Neuronal stem cell (in vitro differentiated cells): Measurements from ENCODE around the gene ZFYVE28.

Experiments
- DNase-seq: peaks from one replicate; pipeline ENCODE4 v3.0.0-alpha.2; 2013; ENCODE audit warnings: low spot score
- H2AFZ ChIP-seq: one replicate; pipeline ENCODE4 v1.6.1; 2013; ENCODE audit warnings: mild to moderate bottlenecking, low read length, inconsistent platforms
- H2AK5ac ChIP-seq: 2 replicates; pipeline ENCODE4 v1.6.1; 2013; ENCODE audit warnings: low read depth, mild to moderate bottlenecking, inconsistent platforms, low read length, moderate library complexity, mixed read lengths
- H2BK120ac ChIP-seq: 2 replicates; pipeline ENCODE4 v1.6.1; 2013; ENCODE audit warnings: low read depth, mild to moderate bottlenecking, inconsistent platforms, low read length, moderate library complexity, mixed read lengths
- H2BK12ac ChIP-seq: one replicate; pipeline ENCODE4 v1.6.1; 2013; ENCODE audit warnings: low read length, inconsistent platforms
- H2BK15ac ChIP-seq: 2 replicates; pipeline ENCODE4 v1.6.1; 2013; ENCODE audit warnings: mild to moderate bottlenecking, low read length, inconsistent platforms, mixed read lengths
- H2BK5ac ChIP-seq: one replicate; pipeline ENCODE4 v1.6.1; 2013; ENCODE audit warnings: inconsistent platforms, mild to moderate bottlenecking, low read length, moderate library complexity
- H3K14ac ChIP-seq: one replicate; pipeline ENCODE4 v1.6.1; 2013; ENCODE audit warnings: low read length, inconsistent platforms
- H3K18ac ChIP-seq: 2 replicates; pipeline ENCODE4 v1.6.1; 2013; ENCODE audit warnings: low read length, inconsistent platforms
- H3K23ac ChIP-seq: 2 replicates; pipeline ENCODE4 v1.6.1; 2013; ENCODE audit warnings: low read depth, mild to moderate bottlenecking, mixed read lengths, low read length, inconsistent platforms; ENCODE audit not compliant: poor library complexity
- H3K27ac ChIP-seq: replicated peaks from 3 replicates; pipeline ENCODE4 v1.5.1; 2013; ENCODE audit warnings: low read length, inconsistent platforms
- H3K27me3 ChIP-seq, 3 experiments: 2 replicates each; pipeline ENCODE4 v1.6.1; 2013; ENCODE audit warnings: low read length in 3 of 3, mild to moderate bottlenecking in 2 of 3, inconsistent platforms in 1 of 3, low read depth in 1 of 3, mixed read lengths in 1 of 3, moderate library complexity in 1 of 3; ENCODE audit not compliant: control insufficient read depth in 3 of 3, insufficient read depth in 3 of 3
- H3K36me3 ChIP-seq, 2 donors: replicated peaks in 1 of 2; 2 replicates each; pipeline ENCODE4 v1.6.1; 2013; ENCODE audit warnings: low read length in 2 of 2; ENCODE audit not compliant: control insufficient read depth in 2 of 2, insufficient read depth in 2 of 2
- H3K4ac ChIP-seq: 2 replicates; pipeline ENCODE4 v1.6.1; 2013; ENCODE audit warnings: inconsistent platforms, mild to moderate bottlenecking, low read length, moderate library complexity
- H3K4me1 ChIP-seq, 2 donors: 1 replicate in 1 of 2; 2 replicates in 1 of 2; pipeline ENCODE4 v1.6.1; 2013; ENCODE audit warnings: low read length in 2 of 2, low read depth in 1 of 2; ENCODE audit not compliant: control insufficient read depth in 2 of 2, insufficient read depth in 1 of 2
- H3K4me2 ChIP-seq: one replicate; pipeline ENCODE4 v1.6.1; 2013; ENCODE audit warnings: mild to moderate bottlenecking, low read length, inconsistent platforms; ENCODE audit not compliant: insufficient read depth, poor library complexity, severe bottlenecking
- H3K4me3 ChIP-seq, 2 donors: 2 replicates each; pipeline ENCODE4 v1.5.1; 2013; ENCODE audit warnings: low read length in 2 of 2, mild to moderate bottlenecking in 2 of 2, inconsistent platforms in 1 of 2, moderate library complexity in 1 of 2
- H3K79me1 ChIP-seq: one replicate; pipeline ENCODE4 v1.6.1; 2013; ENCODE audit warnings: low read depth, mild to moderate bottlenecking, inconsistent platforms, low read length, moderate library complexity
- H3K9ac ChIP-seq: one replicate; pipeline ENCODE4 v1.6.1; 2013; ENCODE audit warnings: mild to moderate bottlenecking, low read depth, low read length, inconsistent platforms; ENCODE audit not compliant: poor library complexity
- H3K9me3 ChIP-seq, 2 donors: replicated peaks in 1 of 2; 2 replicates each; pipeline versions ENCODE3 to v1.6.1; 2013; ENCODE audit warnings: low read length in 2 of 2, mild to moderate bottlenecking in 2 of 2, inconsistent platforms in 1 of 2, low read depth in 1 of 2, mixed read lengths in 1 of 2, moderate library complexity in 1 of 2; ENCODE audit not compliant: control insufficient read depth in 2 of 2, insufficient read depth in 1 of 2
- H4K8ac ChIP-seq: one replicate; pipeline ENCODE4 v1.6.1; 2013; ENCODE audit warnings: low read depth, mild to moderate bottlenecking, inconsistent platforms, low read length, moderate library complexity
- H4K91ac ChIP-seq: one replicate; pipeline ENCODE4 v1.6.1; 2013; ENCODE audit warnings: low read length, low read depth, mild to moderate bottlenecking, inconsistent platforms; ENCODE audit not compliant: poor library complexity
- WGBS, 2 donors: extraction: QIAGEN DNeasy Blood & Tissue Kit; methylation state at CpG; one replicate each; pipeline ENCODE4 v1.1.7; 2013; ENCODE audit warnings: missing lambda C conversion rate in 2 of 2, mixed read lengths in 1 of 2; ENCODE audit not compliant: insufficient read length in 2 of 2, insufficient replicate concordance in 1 of 2; ENCODE audit errors: extremely low coverage in 2 of 2; 5-methylcytosine and 5-hydroxymethylcytosine counted together

Gene ZFYVE28

GRCh38 chr4:2354118-2354517 lies 64.3 kb downstream of the ZFYVE28 start:
- Histone ChIP-seq H3K27me3 (peaks cover 0 to 21% (median 0%) of the 10 kb centered on the region in 3 experiments), H3K4me2 (no peak overlapping the region), H2BK5ac (no peak overlapping the region), H3K9ac (no peak overlapping the region), H4K8ac (no peak overlapping the region), H3K27ac (no peak overlapping the region), H3K9me3 (no peaks in the 10 kb centered on the region), H2AFZ (no peak overlapping the region), H3K23ac (no peak overlapping the region), H2BK15ac (peak overlapping the region; percentile 10), H3K36me3 (no peaks in the 10 kb centered on the region), H3K4me1 (peaks cover 0 to 5% of the 10 kb centered on the region in 2 donors), H2BK12ac (no peak overlapping the region), H3K14ac (no peak overlapping the region), H2BK120ac (no peak overlapping the region), H3K4me3 (no peak overlapping the region), H3K79me1 (no peaks in the 10 kb centered on the region), H2AK5ac (peak overlapping the region; percentile 30), H3K18ac (peak overlapping the region; percentile 29), H4K91ac (no peak overlapping the region), H3K4ac (no peak overlapping the region)
- no peak for DNase-seq
- WGBS, 2 donors = no CpG with 5 or more reads among the region's 6 CpGs

- Histone ChIP-seq H3K14ac (peak overlapping the region; percentile 42), H3K18ac (peak overlapping the region; percentile 34), H3K27ac (no peak overlapping the region), H2BK5ac (peak overlapping the region; percentile 85), H2BK120ac (peak overlapping the region; percentile 77), H2BK12ac (peak overlapping the region; percentile 63), H3K9ac (peak overlapping the region; percentile 17), H3K27me3 (peaks cover 0 to 19% (median 0%) of the 10 kb centered on the region in 3 experiments), H4K91ac (no peak overlapping the region), H3K9me3 (no peaks in the 10 kb centered on the region), H4K8ac (no peak overlapping the region), H3K23ac (peak overlapping the region; percentile 57), H3K79me1 (no peaks in the 10 kb centered on the region), H2AFZ (no peak overlapping the region), H3K36me3 (no peaks in the 10 kb centered on the region), H2BK15ac (peak overlapping the region; percentile 10), H2AK5ac (peak overlapping the region; percentile 30), H3K4me3 (peak overlapping the region in 1 of 2 donors; percentile 56), H3K4me2 (no peak overlapping the region), H3K4ac (no peak overlapping the region), H3K4me1 (peaks cover 0 to 5% of the 10 kb centered on the region in 2 donors)
- DNase-seq = no peak
- WGBS, 2 donors = no CpG with 5 or more reads among the region's 30 CpGs
Measured at GRCh38 chr4:2353222-2354107, 65.0 kb downstream of the ZFYVE28 start.

- no peak overlapping the region for H3K4ac ChIP-seq
- H3K27ac ChIP-seq = no peak overlapping the region
- no peak overlapping the region for H2BK12ac ChIP-seq
- peak overlapping the region; percentile 34 for H3K18ac ChIP-seq
- no peak overlapping the region for H3K9ac ChIP-seq
- H3K27me3 ChIP-seq = peaks cover 0 to 16% (median 0%) of the 10 kb centered on the region in 3 experiments
- H2BK15ac ChIP-seq = peak overlapping the region; percentile 8
- no peak overlapping the region for H4K8ac ChIP-seq
- peak overlapping the region; percentile 77 for H2BK120ac ChIP-seq
- H3K14ac ChIP-seq = no peak overlapping the region
- no peak overlapping the region for H2AFZ ChIP-seq
- WGBS, 2 donors = no CpG with 5 or more reads among the region's 5 CpGs
- no peaks in the 10 kb centered on the region for H3K9me3 ChIP-seq
- H4K91ac ChIP-seq = no peak overlapping the region
- peak overlapping the region in 1 of 2 donors; percentile 56 for H3K4me3 ChIP-seq
- no peak for DNase-seq
- H2BK5ac ChIP-seq = peak overlapping the region; percentile 85
- no peaks in the 10 kb centered on the region for H3K79me1 ChIP-seq
- H3K36me3 ChIP-seq = no peaks in the 10 kb centered on the region
- H3K4me1 ChIP-seq = peaks cover 0 to 1% of the 10 kb centered on the region in 2 donors
- H3K4me2 ChIP-seq = no peak overlapping the region
- peak overlapping the region; percentile 30 for H2AK5ac ChIP-seq
- peak overlapping the region; percentile 57 for H3K23ac ChIP-seq
Measured at GRCh38 chr4:2352729-2353221, 65.7 kb downstream of the ZFYVE28 start.

- peaks cover 0 to 1% of the 10 kb centered on the region in 2 donors for H3K4me1 ChIP-seq
- H3K14ac ChIP-seq = no peak overlapping the region
- H3K9ac ChIP-seq = no peak overlapping the region
- no peak overlapping the region for H4K8ac ChIP-seq
- H3K4me2 ChIP-seq = no peak overlapping the region
- no peak overlapping the region for H3K27ac ChIP-seq
- H3K36me3 ChIP-seq = no peaks in the 10 kb centered on the region
- H2BK120ac ChIP-seq = peak overlapping the region; percentile 77
- no peak overlapping the region for H2BK12ac ChIP-seq
- no peak overlapping the region for H3K4ac ChIP-seq
- H3K9me3 ChIP-seq = no peaks in the 10 kb centered on the region
- WGBS, 2 donors = no CpG with 5 or more reads among the region's 10 CpGs
- H2BK5ac ChIP-seq = no peak overlapping the region
- DNase-seq = no peak
- no peak overlapping the region for H3K23ac ChIP-seq
- no peak overlapping the region for H2AK5ac ChIP-seq
- H3K79me1 ChIP-seq = no peaks in the 10 kb centered on the region
- no peak overlapping the region for H3K18ac ChIP-seq
- H2AFZ ChIP-seq = no peak overlapping the region
- no peak overlapping the region for H4K91ac ChIP-seq
- peaks cover 0 to 13% (median 0%) of the 10 kb centered on the region in 3 experiments for H3K27me3 ChIP-seq
- no peak overlapping the region for H3K4me3 ChIP-seq
- H2BK15ac ChIP-seq = no peak overlapping the region
Measured at GRCh38 chr4:2352171-2352570, 66.3 kb downstream of the ZFYVE28 start.
